WI38 (cell line): ENCODE measurements around the gene NLRP1.

Source experiments
- H3K4me3 ChIP-seq: 2 replicates; pipeline ENCODE4 v1.5.1; 2011; ENCODE audit warnings: low read depth, mild to moderate bottlenecking, control low read depth, low read length
- CTCF ChIP-seq: IDR thresholded peaks from 2 replicates; pipeline ENCODE4 v1.5.1; 2012; ENCODE audit warnings: low read depth, mild to moderate bottlenecking, control low read depth, low read length

Gene NLRP1

GRCh38 chr17:5555254-5555653 is 29.1 kb downstream of the NLRP1 start:
- TF ChIP-seq CTCF = no peak
- H3K4me3 ChIP-seq = no peak overlapping the region

- no peak for TF ChIP-seq CTCF
- H3K4me3 ChIP-seq = no peak overlapping the region
Measured at GRCh38 chr17:5553479-5553878, 30.8 kb downstream of the NLRP1 start.

GRCh38 chr17:5552841-5553240 is 31.5 kb downstream of the NLRP1 start:
- TF ChIP-seq CTCF = no peak

GRCh38 chr17:5545051-5545987 is 39.0 kb downstream of the NLRP1 start:
- H3K4me3 ChIP-seq = no peak overlapping the region
- TF ChIP-seq CTCF = no peak

More at GRCh38 chr17:5552841-5553240, 31.5 kb downstream of the NLRP1 start:
- H3K4me3 ChIP-seq = no peak overlapping the region

- no peak overlapping the region for H3K4me3 ChIP-seq
- TF ChIP-seq CTCF = no peak
Measured at GRCh38 chr17:5544115-5544514, 40.2 kb downstream of the NLRP1 start.

- H3K4me3 ChIP-seq = no peak overlapping the region
- no peak for TF ChIP-seq CTCF
Measured at GRCh38 chr17:5541610-5542202, 42.6 kb downstream of the NLRP1 start.

- H3K4me3 ChIP-seq = no peak overlapping the region
- no peak for TF ChIP-seq CTCF
Measured at GRCh38 chr17:5540321-5540720, 44.0 kb downstream of the NLRP1 start.
